ENCODE results near the gene JCAD. TPM values are rescaled to one million over a fixed set of nuclear protein-coding genes. Genes with fewer than 3 reads are reported as not detected.

The JCAD gene
- total and polyA plus RNA-seq, 10 of the 15 experiments (the other 5 are each of a cell fraction or from before 2014, with no cell fraction given): 0.28 TPM; not detected in 9

GRCh38 chr10:29976134-29976533 is 83.3 kb downstream of the JCAD start:
- Histone ChIP-seq H3K4me3 (no peak overlapping the region), H3K9me3 (replicated peaks; ENCODE audit: control insufficient read depth, insufficient read depth, low read length) (no peaks in the 10 kb centered on the region), H3K4me2 (ENCODE audit: control insufficient read depth, insufficient read depth) (no peak overlapping the region), H2AFZ (ENCODE audit: control insufficient read depth, low read depth, low read length) (no peak overlapping the region), H3K27me3 (replicated peaks in 1 of 2; ENCODE audit: control insufficient read depth in 2 of 2, insufficient read depth in 2 of 2, low read length in 1 of 2) (no peaks in the 10 kb centered on the region), H3K27ac (ENCODE audit: control insufficient read depth, insufficient read depth) (no peak overlapping the region), H3K36me3 (ENCODE audit: control insufficient read depth in 2 of 2, insufficient read depth in 2 of 2, low read length in 1 of 2) (no peaks in the 10 kb centered on the region), H3K4me1 (ENCODE audit: control insufficient read depth, insufficient read depth, low read length) (no peaks in the 10 kb centered on the region), H3K9ac (ENCODE audit: control insufficient read depth, insufficient read depth, low read length) (no peak overlapping the region), H3K79me2 (ENCODE audit: control insufficient read depth, insufficient read depth, low read length) (no peaks in the 10 kb centered on the region), H4K20me1 (ENCODE audit: control insufficient read depth, insufficient read depth) (no peaks in the 10 kb centered on the region)
- intact Hi-C loops (cut with micrococcal nuclease; ENCODE audit: unreplicated experiment) (no loop called here), in situ Hi-C loops (cut with MboI) (no loop called here)
- FAIRE-seq: no peak
- ChIA-PET CTCF (no interaction called here), SMC1A (ENCODE audit: uncharacterized antibody, unreplicated experiment) (no interaction called here), RAD21 (ENCODE audit: unreplicated experiment) (no interaction called here), POLR2A (no interaction called here)
- ATAC-seq: no peak
- 0% methylated on average over 2 of the region's 2 CpGs for WGBS (ENCODE audit: insufficient coverage, insufficient replicate concordance, low lambda C conversion rate, missing lambda C conversion rate)
- BruUV-seq (replicated peaks): no TSS peak
- DNase-seq (ENCODE audit: low read depth, low spot score): no peak
- no peak for TF ChIP-seq PAX8 (IDR thresholded peaks at IDR 0.05)
- no peak for TF ChIP-seq CBX3 (IDR thresholded peaks at IDR 0.05; ENCODE audit: borderline replicate concordance, low read depth)
- TF ChIP-seq TCF3 (IDR thresholded peaks at IDR 0.05; ENCODE audit: borderline replicate concordance, insufficient read depth, low read depth, low read length): no peak
- no peak for TF ChIP-seq POLR2A (IDR thresholded peaks at IDR 0.05; ENCODE audit: low read depth, low read length)
- TF ChIP-seq ASH2L (IDR thresholded peaks at IDR 0.05; ENCODE audit: borderline replicate concordance, low read depth): no peak
- TF ChIP-seq DPF2 (IDR thresholded peaks at IDR 0.05): no peak
- no peak for TF ChIP-seq ETV6 (conservative IDR thresholded peaks at IDR 0.05 in 1 of 2, IDR thresholded peaks at IDR 0.05 in 1 of 2; ENCODE audit: borderline replicate concordance in 1 of 2, low read depth in 1 of 2)
- no peak for TF ChIP-seq MEF2B (IDR thresholded peaks at IDR 0.05; ENCODE audit: partially characterized antibody, poor library complexity, severe bottlenecking)
- TF ChIP-seq SUPT20H (IDR thresholded peaks at IDR 0.05; ENCODE audit: borderline replicate concordance, control insufficient read depth, low read depth, low read length): no peak
- no peak for TF ChIP-seq BCLAF1 (IDR thresholded peaks at IDR 0.05)
- TF ChIP-seq POU2F2 (IDR thresholded peaks at IDR 0.05; ENCODE audit: borderline replicate concordance, low read depth, low read length): no peak
- TF ChIP-seq POLR2AphosphoS2 (IDR thresholded peaks at IDR 0.05; ENCODE audit: low read depth, low read length): no peak
- no peak for TF ChIP-seq ZNF217 (IDR thresholded peaks at IDR 0.05)
- no peak for TF ChIP-seq USF2 (IDR thresholded peaks at IDR 0.05; ENCODE audit: borderline replicate concordance, low read depth, low read length)

Measured in GM12878 (cell line).